GM12874 (cell line): ENCODE measurements around the gene TCF7L1.

ENCODE experiments used
- TF ChIP-seq, protein P1 (sequence below): IDR thresholded peaks from 2 replicates; pipeline ENCODE4 v1.5.1; 2011; ENCODE audit warnings: low read depth, mild to moderate bottlenecking, control low read depth, low read length, moderate library complexity; ENCODE audit not compliant: insufficient read depth

The TCF7L1 gene

DNA sequence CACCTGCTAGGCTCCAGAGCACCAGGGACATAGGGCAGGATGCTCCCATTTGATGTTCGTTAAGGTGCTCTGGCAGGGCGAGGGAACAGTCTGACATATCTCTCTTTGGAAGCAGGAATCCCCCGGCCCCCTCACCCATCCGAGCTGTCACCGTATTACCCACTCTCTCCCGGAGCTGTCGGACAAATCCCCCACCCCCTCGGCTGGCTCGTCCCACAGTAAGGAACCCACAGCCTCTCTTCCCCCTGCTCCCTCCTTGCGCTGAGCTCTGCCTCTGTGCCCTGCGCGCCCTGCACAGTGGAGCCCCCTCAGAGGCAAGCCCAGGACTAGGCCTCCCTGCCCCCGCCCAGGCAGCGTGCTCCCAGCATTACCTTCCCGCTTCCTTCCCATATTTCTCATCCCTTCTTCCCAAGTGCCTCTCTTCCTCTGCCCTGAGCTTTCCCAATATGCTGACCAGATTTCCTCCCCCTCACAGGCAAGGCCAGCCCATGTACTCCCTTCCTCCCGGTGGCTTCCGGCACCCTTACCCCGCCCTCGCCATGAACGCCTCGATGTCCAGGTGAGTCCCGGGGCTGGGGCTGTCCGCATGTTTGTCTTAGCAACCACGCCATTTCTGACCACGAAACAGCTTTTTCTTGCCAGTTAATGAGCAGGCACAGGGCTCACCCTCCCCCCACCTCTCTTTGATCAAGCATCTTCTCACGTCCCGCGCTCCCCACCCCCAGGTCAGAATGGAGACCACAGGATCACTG lies 170.8 kb downstream of the TCF7L1 start:
- TF ChIP-seq, protein P1, sequence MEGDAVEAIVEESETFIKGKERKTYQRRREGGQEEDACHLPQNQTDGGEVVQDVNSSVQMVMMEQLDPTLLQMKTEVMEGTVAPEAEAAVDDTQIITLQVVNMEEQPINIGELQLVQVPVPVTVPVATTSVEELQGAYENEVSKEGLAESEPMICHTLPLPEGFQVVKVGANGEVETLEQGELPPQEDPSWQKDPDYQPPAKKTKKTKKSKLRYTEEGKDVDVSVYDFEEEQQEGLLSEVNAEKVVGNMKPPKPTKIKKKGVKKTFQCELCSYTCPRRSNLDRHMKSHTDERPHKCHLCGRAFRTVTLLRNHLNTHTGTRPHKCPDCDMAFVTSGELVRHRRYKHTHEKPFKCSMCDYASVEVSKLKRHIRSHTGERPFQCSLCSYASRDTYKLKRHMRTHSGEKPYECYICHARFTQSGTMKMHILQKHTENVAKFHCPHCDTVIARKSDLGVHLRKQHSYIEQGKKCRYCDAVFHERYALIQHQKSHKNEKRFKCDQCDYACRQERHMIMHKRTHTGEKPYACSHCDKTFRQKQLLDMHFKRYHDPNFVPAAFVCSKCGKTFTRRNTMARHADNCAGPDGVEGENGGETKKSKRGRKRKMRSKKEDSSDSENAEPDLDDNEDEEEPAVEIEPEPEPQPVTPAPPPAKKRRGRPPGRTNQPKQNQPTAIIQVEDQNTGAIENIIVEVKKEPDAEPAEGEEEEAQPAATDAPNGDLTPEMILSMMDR, result no peak

DNA sequence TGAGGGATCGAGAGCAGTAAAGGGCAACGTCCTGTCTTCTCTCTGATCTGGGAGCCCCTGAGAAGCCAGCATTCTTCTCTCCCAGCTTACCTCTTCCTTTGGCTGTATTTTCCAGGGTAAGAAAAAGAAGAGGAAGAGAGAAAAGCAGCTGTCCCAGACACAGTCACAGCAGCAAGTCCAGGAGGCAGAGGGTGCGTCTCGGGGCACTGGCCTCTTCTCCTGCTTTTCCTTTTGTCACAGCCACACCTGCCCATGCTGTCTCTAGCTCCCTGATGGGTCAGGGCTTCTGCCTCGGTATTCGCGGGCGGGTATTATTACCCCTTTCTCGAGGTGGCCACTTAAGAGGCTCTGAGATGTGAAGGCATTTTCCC lies 174.3 kb downstream of the TCF7L1 start:
- TF ChIP-seq, protein P1, result no peak

DNA sequence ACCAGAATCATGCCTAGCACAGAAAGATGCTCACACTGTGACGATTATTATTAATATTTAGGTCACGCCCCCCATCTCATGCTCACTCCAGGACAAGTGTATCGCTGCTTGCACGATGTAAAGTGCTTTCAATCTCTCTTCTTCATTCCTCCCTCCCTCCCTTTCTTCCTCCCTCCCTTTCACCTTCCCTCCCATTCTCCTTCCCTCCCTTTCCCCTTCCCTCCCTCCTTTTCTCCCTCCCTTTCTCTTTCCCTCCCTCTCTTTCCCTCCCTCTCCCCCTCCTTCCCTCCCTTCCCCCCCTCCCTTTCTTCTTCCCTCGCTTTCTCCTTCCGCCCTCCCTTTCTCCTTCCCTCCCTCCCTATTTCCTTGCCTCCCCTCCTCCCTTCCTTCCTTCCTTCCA lies 175.0 kb downstream of the TCF7L1 start:
- TF ChIP-seq, protein P1, result no peak

DNA sequence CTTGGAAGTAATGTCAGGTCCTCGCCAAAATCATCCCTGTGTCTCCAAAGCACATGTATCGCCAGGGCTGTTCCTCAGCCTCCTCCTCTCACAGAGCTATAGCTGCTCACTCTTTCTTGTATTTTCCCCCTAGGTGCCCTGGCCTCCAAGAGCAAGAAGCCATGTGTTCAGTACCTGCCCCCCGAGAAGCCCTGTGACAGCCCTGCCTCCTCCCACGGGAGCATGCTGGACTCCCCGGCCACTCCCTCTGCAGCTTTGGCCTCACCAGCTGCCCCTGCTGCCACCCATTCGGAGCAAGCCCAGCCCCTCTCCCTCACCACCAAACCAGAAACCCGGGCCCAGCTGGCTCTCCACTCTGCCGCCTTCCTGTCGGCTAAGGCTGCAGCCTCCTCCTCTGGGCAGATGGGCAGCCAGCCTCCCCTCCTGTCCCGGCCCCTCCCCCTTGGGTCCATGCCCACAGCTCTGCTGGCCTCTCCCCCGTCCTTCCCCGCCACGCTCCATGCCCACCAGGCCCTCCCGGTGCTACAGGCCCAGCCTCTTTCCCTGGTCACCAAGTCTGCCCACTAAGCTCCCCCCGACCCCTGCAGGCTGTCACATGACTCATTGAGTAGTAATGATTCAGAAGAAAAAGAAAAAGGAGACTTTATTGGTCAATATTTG lies 175.8 kb downstream of the TCF7L1 start:
- TF ChIP-seq, protein P1, result no peak

DNA sequence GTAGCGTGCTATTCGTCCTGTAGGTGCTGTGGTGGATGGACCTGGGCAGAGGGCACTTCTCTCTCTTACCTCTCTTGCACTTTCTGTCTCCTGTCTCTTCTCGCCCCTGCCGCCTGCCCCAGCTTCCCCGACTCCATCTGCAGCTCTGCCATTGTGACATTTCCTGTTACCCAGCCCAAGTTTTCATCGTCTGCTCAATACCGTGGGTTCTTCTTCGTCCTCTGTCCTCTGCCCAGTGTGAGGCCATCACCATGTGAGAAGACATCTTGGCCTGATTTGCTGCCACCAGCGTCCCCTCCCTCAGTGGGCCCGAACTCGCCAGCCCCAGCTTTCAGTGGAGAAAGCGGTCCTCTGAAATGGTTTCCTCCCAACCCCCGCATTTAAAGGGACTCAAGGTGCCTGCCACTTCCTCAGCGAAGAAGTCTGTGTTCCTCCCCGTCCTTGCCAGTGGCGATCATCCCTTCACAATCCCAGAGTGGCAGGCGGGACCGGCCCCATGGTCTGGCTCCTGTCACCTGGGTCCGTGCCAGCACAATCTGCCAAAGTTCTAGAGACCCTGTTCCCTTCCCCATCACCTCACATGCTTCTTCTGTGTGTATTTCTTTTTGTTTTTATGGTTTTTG lies 176.6 kb downstream of the TCF7L1 start:
- TF ChIP-seq, protein P1, result no peak

DNA sequence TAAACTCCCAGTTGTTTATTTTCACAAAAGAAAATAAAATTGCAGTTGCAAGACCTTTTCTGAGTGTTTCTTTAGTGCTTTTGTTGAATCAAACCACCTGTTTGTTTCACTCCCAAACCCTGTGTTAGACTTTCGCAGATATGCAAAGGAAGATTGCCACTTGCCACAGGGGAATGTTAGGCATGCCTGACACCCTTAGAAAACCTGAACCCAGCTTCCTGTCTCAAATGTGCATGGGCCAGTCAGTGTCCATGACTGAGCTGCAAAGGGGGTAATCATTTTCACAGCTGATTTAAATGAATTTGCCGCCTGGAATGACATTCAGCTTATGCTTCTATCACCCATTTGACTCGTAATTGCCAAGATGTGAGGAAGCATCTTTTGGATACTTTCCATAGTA lies 177.1 kb downstream of the TCF7L1 start:
- TF ChIP-seq, protein P1, result no peak

DNA sequence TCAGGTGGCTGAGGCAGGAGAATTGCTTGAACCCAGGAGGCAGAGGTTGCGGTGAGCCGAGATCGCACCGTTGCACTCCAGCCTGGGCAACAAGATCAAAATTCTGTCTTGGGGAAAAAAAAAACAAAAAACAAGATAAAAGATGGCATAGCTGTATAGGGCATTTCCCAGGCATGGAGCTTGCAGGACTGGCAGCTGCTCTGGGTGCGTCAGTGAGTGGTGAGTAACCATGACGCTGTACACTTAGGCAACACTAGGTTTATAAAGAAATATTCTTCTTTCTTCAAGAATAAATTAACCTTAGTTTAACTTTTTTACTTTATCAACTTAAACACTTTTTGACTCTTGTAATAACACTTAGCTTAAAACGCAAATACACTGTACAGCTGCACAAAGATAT lies 179.2 kb downstream of the TCF7L1 start:
- TF ChIP-seq, protein P1, result no peak
